Measurements from ENCODE around the gene MRPS12. TPM values are rescaled to one million over a fixed set of nuclear protein-coding genes. Genes with fewer than 3 reads are reported as not detected.

Gene MRPS12
- total and polyA plus RNA-seq, 9 of the 15 experiments (the other 6 are each of a cell fraction or from before 2014, with no cell fraction given) = 8.1 to 174 (median 52.0) TPM

DNA sequence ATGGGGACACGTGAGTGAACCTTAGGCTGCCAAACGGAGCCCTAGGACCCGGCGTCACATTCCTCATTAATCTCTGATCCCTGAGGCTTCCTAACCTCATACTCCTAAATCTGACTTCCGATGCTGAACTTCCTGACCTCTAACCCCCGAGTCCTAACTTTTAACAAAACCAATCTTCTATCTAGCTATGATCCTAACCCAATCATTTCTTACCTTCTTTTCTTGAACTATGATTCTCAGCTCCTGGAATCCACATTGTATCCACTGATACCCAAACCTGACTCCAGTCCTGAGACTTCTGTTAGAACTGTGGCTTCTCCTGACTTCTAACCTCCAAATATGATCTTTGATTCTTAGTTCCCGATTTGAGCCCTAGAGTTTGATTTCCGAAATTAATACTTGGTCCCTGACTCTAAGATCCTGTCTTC, 30.5 kb upstream of the MRPS12 start (continued):
- TF ChIP-seq ZNF318 (IDR thresholded peaks at IDR 0.05; ENCODE audit: borderline replicate concordance in 1 of 2, low read depth in 1 of 2) (no peak), SMAD3 (CRISPR knock-in tag; conservative IDR thresholded peaks at IDR 0.05) (0 out of 2 replicates have a peak, but pooled peaks have one; percentile 37), HDAC6 (IDR thresholded peaks at IDR 0.05; ENCODE audit: low read depth, low read length) (no peak), BRD9 (IDR thresholded peaks at IDR 0.05; ENCODE audit: low read depth, partially characterized antibody) (no peak), GATA2 (CRISPR knock-in tag; IDR thresholded peaks at IDR 0.05) (no peak), SUPT5H (IDR thresholded peaks at IDR 0.05) (0 out of 2 replicates have a peak, but pooled peaks have one; percentile 14), DACH1 (IDR thresholded peaks at IDR 0.05; ENCODE audit: partially characterized antibody) (no peak), NR2C1 (IDR thresholded peaks at IDR 0.05) (no peak), NR2C1 (tag; IDR thresholded peaks at IDR 0.05) (peak; percentile 46), MTF1 (CRISPR knock-in tag; IDR thresholded peaks at IDR 0.05; ENCODE audit: borderline replicate concordance) (no peak), COPS2 (conservative IDR thresholded peaks at IDR 0.05) (no peak), NBN (IDR thresholded peaks at IDR 0.05; ENCODE audit: low read depth) (0 out of 2 replicates have a peak, but pooled peaks have one; percentile 33), RAD21 (CRISPR knock-in tag; conservative IDR thresholded peaks at IDR 0.05 in 1 of 2, IDR thresholded peaks at IDR 0.05 in 1 of 2) (0 out of 4 replicates have a peak, but pooled peaks of 1 of the 2 experiments have one; percentile 9), MTA2 (IDR thresholded peaks at IDR 0.05; ENCODE audit: low read depth) (no peak), ARID3A (IDR thresholded peaks at IDR 0.05; ENCODE audit: borderline replicate concordance, low read depth, low read length) (no peak)
- TF ChIP-seq, protein P1, sequence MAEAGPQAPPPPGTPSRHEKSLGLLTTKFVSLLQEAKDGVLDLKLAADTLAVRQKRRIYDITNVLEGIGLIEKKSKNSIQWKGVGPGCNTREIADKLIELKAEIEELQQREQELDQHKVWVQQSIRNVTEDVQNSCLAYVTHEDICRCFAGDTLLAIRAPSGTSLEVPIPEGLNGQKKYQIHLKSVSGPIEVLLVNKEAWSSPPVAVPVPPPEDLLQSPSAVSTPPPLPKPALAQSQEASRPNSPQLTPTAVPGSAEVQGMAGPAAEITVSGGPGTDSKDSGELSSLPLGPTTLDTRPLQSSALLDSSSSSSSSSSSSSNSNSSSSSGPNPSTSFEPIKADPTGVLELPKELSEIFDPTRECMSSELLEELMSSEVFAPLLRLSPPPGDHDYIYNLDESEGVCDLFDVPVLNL (CRISPR knock-in tag; IDR thresholded peaks at IDR 0.05; ENCODE audit: low read depth) = no peak
